ENCODE measurements around the gene WDR81.

DNA sequence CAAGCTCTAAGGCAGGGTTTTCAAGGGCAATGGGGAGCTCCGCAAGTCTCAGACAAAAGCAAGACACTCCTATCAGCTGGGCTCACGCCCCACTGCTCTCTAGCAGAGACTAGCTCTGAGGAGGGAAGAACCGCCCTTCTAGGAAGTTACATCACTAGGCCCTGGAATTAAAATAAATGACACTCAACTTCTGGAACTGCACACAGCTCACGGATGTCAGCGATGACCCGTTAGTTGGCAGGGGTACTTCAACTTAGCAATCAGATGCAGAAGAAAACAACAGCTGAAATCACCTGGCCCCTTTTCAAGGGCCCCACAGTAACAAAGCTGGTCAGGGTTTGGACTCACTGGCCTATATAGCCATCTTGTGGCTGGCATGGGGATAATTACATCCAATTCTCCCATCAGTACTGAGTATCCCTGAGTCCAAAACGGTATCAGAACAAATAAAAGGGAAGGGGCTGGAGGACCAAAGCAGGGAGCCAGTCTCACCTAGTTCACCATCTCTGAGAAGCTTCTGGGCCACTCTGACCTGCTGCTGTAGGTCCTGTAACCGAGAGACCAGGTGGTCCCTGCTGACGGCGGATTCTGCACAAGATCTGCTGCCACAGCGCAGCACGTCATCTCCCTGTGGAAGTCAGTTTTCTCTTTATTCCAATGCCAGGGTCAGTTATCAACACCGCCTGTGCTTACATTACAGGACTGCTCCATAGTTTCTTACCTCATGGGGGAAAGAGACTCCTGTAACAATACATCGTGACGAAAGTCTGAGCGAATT is 59.5 kb downstream of the WDR81 start:
- no peak for TF ChIP-seq EZH2 (IDR thresholded peaks at IDR 0.05)
- no peak for TF ChIP-seq POLR2AphosphoS5 (IDR thresholded peaks at IDR 0.05; ENCODE audit: borderline replicate concordance, low read depth, low read length)
- TF ChIP-seq FOXP2 (optimal IDR thresholded peaks at IDR 0.05; ENCODE audit: control extremely low read depth, extremely low read length, insufficient read depth): no peak

Measured in SK-N-MC (cell line).